Measurements from ENCODE around the gene JUNB. TPM values are rescaled to one million over a fixed set of nuclear protein-coding genes. Genes with fewer than 3 reads are reported as not detected.

JUNB gene
- total RNA-seq, 2 donors from 2014 or later, result 193 to 418 TPM

DNA sequence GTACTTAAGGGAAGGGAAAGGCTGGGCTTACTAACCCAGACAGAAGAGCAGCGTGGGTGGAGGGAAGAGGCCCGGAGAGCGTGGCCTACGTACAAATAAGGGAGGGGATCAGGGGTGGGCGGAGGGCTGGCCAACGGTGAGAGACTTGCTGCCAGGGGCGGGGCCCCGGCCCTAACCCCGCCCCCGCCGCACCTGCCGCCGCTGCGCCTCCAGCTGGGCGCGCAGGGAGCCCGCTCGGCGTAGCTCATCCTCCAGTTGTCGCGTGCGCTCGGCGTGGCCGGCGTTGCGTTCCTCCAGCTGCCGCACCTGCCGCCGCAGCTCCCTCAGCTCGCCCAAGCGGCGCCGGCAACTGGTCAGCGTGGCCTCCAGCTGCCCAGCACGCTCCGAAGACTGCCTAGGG lies 21.6 kb upstream of the JUNB start:
- DNase-seq (ENCODE audit: low spot score), result no peak
- intact Hi-C loops (cut with DNase I), result loop anchor here in 1 of 2 donors (5.0 kb wide), 2 partner anchors 33 to 78 kb away; partner anchors contain the start of genes PRDX2 and THSD8

DNA sequence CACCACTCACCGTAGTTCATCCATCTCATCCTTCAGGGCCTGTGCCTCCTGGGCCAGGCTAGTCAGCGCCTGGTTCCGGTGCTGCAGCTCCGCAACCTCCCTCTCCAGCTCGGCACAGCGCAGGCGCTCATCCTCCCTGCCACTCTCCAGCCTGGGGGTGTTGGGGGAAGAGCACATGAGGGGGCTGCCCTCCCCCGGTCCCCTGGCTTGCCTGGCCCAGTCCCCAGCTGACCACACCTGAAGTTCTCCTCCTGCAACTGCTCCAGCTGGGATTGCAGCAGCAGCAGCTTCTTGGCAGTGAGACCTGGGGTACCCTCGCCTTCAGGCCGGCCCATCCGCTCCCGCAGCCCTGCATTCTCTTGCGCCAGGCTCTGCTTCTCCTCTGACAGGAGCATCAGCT lies 20.4 kb upstream of the JUNB start:
- DNase-seq (ENCODE audit: low spot score), result no peak
- intact Hi-C loops (cut with DNase I), result no loop called here

DNA sequence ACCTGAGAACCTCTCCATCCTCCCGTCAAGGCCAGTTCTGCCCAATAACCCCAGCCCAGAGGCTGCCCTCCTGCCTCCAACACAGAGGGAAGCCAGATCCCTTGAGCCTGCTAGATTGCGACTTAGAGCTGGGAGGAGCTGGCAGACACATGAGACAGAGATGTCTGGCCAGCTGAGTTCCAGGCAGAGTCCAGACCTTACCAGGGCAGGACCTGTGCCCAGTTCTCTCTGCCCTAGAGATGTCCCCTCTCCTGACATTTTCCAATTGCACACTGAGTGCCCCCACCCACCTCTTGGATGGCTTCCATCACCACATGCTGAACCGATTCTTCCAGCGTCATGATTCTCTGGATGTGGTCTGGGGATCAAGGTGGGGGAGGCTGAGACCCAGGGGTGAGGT lies 19.0 kb upstream of the JUNB start:
- peak; percentile 87 for DNase-seq (ENCODE audit: low spot score)
- intact Hi-C loops (cut with DNase I), result no loop called here

DNA sequence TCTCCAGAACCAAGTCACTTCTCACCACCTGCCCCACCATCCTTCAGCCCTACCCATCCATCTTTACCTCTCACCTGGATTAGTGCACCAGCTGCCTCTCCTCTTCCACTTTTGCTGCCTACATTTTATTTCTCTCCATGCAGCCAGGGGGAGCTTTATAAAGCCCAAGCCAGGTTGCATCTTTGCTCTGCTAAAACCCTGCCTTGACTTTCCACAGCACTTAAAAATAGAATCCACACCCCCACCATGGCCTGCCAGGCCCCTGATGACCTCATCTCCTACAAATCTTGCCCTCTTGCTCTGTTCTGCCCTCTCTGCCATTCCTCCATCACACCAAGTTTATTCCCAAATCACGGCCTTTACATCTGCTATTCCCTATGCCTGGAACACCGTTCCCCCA lies 17.7 kb upstream of the JUNB start:
- intact Hi-C loops (cut with DNase I), result no loop called here
- no peak for DNase-seq (ENCODE audit: low spot score)

DNA sequence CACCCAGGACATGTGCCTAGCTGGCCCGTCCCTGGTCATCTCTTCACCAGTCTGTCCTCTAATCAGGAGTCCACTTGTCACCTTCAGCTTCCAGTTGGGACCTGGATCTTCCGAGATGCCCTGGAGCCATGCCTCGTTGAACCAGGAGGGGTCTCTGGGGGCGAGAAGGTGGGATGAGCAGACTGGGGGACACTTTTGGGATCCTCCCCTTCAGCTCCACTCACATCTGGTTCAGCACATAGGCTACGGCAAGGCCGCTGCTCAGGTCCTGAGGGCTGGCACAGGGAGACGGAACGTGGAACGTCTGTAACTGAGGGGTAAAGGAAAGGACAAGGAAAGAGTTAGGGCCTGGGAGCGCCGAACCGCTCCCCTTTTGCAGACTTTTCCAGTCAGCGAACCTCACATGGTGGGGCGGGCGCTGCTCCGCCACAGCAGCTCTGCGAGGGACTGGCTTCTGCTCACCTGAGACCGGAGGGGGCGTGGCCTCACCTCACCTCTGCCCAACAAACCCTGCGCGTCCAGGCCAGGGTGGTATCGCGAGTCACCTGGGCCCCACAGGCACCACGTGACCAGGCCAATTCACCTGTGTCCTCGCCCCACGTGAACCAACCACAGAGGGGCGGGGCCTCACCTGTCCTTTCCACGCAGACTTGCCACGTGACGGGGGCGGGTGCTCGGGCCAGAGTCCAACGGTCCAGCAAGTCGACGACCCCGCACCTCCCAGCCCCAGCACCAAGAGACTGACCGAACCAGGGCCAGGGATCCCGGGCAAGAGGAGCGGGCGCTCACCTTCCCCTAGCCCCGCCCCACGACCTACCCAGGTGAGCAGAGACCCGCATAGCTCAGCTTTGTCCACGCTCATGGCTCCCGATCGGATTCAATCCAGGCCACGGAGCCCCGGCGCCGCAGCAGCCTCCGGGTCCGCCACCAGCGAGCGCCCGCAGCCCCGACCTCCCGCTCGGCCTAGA lies 16.4 kb upstream of the JUNB start, which contains the start of gene HOOK2:
HOOK2 (minus strand) TSS at position 965 of the 968 bp plus-strand sequence; CDS start at position 862, 103 bp downstream.
- DNase-seq (ENCODE audit: low spot score), result no peak
- intact Hi-C loops (cut with DNase I), result no loop called here

DNA sequence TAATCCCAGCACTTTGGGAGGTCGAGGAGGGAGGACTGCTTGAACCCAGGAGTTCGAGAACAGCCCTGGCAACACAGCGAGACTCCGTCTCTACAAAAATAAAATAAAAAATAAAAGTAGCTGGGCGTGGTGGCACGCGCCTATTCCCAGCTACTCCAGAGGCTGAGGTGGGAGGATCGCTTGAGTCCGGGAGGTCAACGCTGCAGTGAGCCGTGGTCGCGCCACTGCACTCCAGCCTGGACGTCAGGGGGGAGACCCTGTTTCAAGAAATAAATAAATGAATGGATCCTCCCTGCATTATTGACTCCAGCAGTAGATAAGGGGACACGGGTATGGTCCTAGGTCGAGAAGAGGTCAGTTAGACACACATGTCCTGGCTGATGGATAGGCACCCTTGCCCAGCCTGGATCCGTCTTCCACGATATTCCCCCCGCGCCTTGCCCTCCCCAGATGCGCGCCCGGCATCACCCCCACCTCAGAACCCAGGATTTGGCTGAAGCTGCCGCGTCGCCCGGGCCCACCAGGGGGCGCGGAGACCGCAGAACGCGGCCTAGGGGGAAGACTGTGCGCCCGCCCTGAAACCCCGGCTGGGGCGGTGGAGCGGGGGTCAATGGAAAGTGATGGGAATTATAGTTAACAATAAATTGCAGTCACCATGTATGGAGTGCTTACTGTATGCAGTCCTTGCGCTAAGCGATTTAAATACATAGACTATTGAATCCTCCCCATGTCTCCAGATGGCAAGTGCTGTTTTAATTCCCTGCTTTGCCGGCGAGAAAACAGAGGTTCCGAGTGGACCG lies 13.9 kb upstream of the JUNB start:
- DNase-seq (ENCODE audit: low spot score), result peak; percentile 95
- intact Hi-C loops (cut with DNase I), result loop anchor here (2.0 kb wide), 2 partner anchors 17 to 19 kb away; no protein-coding TSS in a partner anchor

DNA sequence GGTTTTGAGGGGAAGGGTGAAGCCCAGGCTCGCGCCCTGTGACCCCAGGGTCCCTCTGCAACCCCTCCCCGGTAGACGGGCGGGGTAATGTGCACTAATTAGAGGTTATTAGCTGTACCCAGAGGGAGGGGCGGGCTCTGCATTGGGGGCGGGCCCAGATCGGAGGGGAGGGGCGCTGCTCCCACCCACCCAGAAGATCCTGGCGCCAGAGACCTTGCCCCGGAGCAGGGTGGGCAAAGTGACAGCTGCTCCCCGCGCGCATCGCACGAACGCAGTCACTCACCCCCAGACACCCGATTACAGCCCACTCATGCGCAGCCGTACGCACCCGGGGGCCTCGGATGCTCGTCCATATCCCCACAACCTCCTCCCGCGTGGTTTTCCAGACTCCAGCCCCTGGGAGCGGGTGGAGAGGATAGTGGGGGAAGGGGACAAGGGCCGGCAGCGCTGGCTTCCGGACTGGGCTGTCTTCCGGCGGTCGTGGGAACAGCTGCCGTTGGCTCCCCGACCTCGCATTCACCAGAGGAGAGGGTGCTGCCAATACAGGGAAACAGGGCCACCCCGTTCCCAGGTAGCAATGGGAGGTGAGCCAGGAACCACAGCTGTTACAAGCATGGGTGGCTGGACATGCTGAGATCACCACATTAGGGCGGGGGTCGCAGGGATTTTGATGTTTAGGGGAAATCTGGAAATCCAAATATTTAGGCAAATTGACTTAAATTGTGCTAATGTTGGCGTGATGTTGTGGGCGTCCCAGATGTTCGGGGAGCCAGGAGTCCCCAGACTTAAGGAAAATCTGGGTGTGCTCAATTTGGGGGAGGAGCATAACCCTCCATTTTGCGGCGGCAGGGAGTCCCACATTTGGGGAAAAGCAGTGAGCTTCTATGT lies 13.0 kb upstream of the JUNB start:
- peak; percentile 93 for DNase-seq (ENCODE audit: low spot score)
- intact Hi-C loops (cut with DNase I), result loop anchor here in 1 of 2 donors (2.0 kb wide), 1 partner anchor 17 kb away; no protein-coding TSS in a partner anchor

DNA sequence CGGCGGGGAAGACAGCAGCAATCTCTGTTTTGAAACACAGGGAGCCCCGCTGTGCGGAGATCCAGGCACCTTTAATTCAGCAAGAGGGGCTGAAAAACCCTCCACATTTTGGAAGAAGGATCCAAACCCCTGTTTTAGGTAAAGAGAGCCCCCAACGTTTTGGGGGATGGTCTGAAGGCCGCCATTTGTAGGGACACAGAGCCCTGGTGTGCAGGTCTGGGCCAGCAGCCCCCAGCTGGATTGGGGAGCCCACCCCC lies 12.5 kb upstream of the JUNB start:
- intact Hi-C loops (cut with DNase I), result loop anchor here in 1 of 2 donors (2.0 kb wide), 1 partner anchor 16 kb away; no protein-coding TSS in a partner anchor
- no peak for DNase-seq (ENCODE audit: low spot score)

DNA sequence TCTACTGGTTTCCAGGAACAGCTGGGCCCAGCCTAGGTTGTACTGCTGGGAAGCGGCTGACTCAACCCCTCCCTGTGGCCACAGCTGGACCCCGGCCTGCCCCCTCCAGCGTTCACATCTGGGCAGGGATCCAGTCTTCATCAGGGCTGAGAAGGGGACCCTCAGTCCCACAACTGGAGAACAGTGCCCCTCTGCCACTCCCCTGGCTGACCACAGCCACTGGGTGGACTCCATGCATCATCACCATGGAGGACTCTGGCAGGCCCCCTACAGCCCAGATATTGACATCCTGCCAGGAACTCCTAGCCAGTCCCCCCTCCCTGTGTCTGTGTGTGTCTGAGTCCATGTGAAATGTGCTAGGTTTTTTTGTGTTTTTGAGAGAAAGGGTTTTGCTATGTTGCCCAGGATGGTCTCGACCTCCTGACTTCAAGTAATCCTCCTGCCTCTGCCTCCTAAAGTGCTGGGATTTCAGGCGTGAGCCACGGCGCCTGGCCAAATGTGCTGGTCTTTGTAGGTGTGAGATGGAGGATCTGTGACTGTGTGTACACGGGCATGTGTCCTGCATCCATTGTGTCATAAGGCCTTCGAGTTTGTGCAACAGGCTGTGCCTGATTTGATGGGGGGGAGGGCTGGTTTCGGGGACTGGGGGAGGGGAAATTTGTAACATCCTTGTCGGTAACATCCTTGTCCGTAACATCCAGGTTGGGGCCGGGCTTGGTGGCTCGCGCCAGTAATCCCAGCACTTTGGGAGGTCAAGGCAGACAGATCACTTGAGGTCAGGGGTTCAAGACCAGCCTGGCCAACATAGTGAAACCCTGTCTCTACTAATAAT lies 11.9 kb upstream of the JUNB start:
- intact Hi-C loops (cut with DNase I), result loop anchor here in 1 of 2 donors (2.0 kb wide), 1 partner anchor 15 kb away; no protein-coding TSS in a partner anchor
- DNase-seq (ENCODE audit: low spot score), result peak; percentile 94

DNA sequence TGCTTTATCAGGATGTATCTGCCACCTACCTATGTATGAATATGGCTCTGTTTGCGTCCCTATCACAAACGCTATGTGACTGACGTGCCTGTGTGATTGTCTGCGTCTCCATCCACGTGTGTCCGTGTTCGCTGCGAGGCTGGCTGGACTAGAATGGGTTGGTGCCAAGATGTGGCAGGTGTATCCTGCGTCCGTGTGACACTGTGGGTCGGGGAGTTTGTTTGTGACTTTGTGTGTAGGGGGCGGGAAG lies 9.2 kb upstream of the JUNB start:
- no peak for DNase-seq (ENCODE audit: low spot score)
- intact Hi-C loops (cut with DNase I), result no loop called here

DNA sequence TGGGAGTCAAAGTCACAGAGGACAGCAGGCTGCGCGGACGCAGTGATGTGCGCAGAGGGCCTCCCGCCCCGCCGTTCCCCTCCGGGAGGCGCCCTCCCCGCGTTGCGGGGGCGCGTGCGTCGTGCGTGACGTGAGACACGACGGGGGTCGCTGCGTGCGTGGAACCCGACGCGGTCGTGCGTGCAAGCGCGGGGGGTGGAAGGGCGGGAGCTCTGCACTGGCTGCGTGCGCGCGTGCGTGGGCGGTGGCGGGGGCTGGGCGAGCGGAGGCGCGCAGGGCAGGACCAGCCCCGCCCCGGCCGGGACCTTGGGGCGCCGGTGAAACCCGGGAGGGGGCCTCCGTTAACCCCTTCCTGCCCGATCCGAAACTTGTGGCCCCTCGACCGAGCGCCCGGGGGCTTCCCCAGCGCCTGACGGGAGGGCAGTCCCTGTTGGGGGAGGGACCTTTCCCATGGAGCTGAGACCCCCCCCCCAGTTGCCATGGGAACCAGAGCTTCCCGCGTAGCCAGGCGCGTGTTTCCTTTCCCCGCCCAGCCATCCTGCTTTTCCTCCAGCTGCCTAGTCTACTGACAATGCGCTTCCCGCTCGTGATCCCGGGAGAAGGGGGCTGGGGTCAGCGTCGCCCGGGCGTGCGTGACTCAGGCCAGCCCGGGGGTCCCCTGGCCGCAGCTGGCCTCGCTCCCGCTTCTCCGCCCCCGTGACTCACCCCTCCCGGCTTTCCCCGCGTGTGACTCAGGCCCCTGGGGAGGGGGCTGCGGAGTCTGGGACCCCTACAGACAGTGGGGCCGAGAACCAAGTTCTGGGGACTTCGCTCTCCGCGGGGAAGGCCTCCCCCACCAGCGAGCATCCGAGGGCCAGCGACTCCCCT lies 8.6 kb upstream of the JUNB start:
- peak; percentile 97 for DNase-seq (ENCODE audit: low spot score)

DNA sequence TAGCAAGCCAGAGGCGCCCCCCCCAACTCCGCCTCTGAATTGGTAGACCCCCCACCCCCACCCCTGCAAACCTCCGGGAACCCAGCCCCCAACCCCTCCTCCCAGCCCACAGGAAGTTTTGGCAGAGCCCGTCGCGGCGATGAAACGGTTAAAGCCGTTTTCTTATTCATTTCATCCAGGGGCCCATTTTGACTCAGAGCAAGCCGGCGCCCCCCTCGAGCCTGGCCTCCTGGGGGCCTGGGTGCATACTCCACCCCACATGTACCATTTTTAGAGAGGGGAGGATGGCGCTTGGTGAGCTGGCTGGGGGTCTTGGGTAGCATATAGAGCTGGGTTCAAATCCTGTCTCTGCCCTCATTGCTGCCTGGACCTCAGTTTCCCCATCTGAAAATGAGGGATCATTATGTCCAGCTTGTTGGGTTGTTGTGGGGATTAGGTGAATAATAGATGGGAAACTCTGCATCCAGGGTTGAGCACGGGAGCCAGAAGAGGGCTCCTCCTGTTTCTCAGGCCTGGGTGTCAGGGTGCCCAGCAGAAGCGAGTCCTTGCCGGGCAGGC lies 7.9 kb upstream of the JUNB start:
- intact Hi-C loops (cut with DNase I), result no loop called here
- no peak for DNase-seq (ENCODE audit: low spot score)

More for the DNA sequence above, 8.6 kb upstream of the JUNB start:
- intact Hi-C loops (cut with DNase I), result no loop called here

DNA sequence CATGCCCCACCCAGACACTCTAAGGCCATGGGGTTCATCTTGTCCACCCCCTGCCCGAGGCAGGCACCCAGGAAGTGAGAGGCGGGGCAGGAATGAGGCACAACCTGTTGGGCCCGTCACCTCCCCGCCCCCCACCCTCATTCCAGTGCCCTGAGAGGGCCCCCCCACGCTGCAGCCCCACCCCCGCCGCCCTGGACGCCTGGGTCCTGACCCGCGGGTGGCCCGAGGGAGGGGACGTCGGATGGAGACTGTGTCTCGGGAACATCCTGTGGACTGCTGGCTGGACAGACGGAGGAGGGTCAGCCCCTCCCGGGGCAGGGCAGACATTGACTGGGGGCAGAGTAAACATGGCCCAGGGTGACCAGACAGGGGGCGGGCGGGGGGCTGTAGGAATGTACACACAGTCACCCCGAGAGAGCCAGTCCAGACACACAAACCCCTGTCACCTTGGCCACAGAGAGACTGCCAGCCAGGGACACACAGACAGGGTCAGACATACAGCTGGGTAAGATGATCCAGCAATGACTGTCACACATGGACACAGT lies 7.4 kb upstream of the JUNB start:
- intact Hi-C loops (cut with DNase I), result no loop called here
- peak; percentile 90 for DNase-seq (ENCODE audit: low spot score)

DNA sequence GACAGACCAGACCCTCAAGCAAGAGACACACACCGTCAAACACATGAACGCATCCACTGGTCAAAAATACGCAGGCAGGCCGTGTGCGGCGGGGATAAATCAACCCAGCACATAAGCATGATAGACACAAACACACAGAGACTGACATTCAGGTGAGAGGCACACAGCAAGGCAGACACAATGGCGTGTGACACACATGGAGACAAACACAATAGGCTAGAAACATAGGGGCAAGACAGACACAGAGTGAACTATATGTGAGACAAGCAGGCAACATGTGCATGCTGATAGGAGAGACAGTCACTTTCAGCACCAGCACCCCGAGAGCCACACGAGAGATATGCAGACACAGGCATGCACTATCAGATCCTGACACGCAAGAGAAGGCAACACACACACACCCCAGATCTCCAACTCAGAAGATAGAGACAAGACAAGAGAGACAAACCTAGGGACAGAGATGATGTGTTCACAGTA lies 6.9 kb upstream of the JUNB start:
- DNase-seq (ENCODE audit: low spot score), result peak; percentile 43
- intact Hi-C loops (cut with DNase I), result no loop called here

DNA sequence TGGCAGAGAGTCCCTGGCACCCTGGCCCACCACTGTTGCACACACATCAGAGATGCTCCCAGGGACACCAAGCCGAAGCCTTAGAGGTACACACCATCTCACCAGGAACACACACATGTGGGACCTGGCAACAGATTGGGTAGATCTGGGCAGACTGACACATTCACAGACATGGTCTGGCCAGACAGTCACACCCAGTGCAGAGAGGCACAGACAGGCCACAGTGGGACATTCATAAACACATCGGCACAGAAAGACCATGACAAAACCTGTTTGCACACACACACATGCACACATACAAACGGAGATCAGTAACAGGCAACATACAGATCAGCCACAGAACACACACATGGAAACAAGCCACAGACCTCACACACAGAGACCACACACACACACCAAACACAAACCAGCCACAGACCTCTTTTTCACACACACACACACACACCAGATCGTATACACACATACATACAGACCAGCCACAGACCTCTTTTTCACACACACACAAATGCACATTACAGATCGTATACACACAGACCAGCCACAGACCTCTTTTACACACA lies 6.3 kb upstream of the JUNB start:
- peak; percentile 77 for DNase-seq (ENCODE audit: low spot score)
- intact Hi-C loops (cut with DNase I), result no loop called here

DNA sequence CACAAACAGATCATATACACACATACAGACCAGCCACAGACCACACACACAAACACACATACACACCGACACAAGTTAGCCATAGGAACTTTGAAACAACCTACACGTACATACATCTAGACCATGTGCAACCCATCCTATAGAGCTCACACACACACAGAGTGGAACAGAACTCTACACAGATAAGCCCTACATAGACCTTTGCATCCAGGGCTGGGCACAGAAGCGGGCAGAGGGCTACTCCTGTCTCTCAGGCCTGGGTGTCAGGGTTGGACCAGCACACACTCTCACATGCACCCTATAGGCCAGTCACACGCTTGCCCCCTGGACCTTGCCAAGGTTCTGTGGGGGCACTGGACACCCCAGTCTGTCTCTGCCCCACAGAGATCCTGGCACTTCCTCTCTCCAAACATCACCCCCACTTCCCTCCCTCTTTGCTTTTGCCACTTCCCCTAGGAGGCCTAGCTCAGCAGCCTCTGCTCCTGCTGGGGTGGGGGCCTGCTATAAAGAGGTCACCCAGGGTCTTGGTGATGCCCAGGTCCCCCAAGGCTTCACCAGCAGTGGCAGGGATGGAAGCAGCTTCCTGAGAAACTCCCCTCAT lies 5.8 kb upstream of the JUNB start:
- DNase-seq (ENCODE audit: low spot score), result peak; percentile 69

More for the DNA sequence above, 5.8 kb upstream of the JUNB start:
- intact Hi-C loops (cut with DNase I), result no loop called here

Data from posterior vena cava (tissue), 2 donors.